IPS DF 6.9 (cell line): ENCODE measurements around the gene QRICH1.

ENCODE experiments used
- DNase-seq: peaks from one replicate; pipeline ENCODE4 v3.0.0-alpha.2; 2013; ENCODE audit warnings: low read depth, low spot score
- H3K27ac ChIP-seq: one replicate; pipeline ENCODE4 v1.5.1; 2013; ENCODE audit warnings: low read length, control low read depth
- H3K27me3 ChIP-seq: 2 replicates; pipeline ENCODE4 v1.6.1; 2013; ENCODE audit warnings: mild to moderate bottlenecking, low read length; ENCODE audit not compliant: control insufficient read depth, insufficient read depth
- H3K36me3 ChIP-seq: 2 replicates; pipeline ENCODE4 v1.6.1; 2013; ENCODE audit warnings: low read length; ENCODE audit not compliant: control insufficient read depth, insufficient read depth
- H3K4me1 ChIP-seq: 2 replicates; pipeline ENCODE4 v1.6.1; 2013; ENCODE audit warnings: low read length; ENCODE audit not compliant: control insufficient read depth, insufficient read depth
- H3K4me3 ChIP-seq: 2 replicates; pipeline ENCODE4 v1.5.1; 2013; ENCODE audit warnings: mild to moderate bottlenecking, low read length
- H3K9me3 ChIP-seq: 2 replicates; pipeline ENCODE4 v1.6.1; 2013; ENCODE audit warnings: low read length, inconsistent platforms; ENCODE audit not compliant: control insufficient read depth, insufficient read depth
- WGBS: extraction: QIAGEN DNeasy Blood & Tissue Kit; methylation state at CpG from one replicate; pipeline ENCODE4 v1.1.7; 2013; ENCODE audit warnings: mixed read lengths, missing lambda C conversion rate; ENCODE audit not compliant: insufficient read length, insufficient coverage; 5-methylcytosine and 5-hydroxymethylcytosine counted together

Gene QRICH1

GRCh38 chr3:49032646-49033304 is 61.1 kb downstream of the QRICH1 start:
- no peaks in the 10 kb centered on the region for H3K27me3 ChIP-seq
- H3K27ac ChIP-seq = no peak overlapping the region
- no peak for DNase-seq
- H3K4me3 ChIP-seq = no peak overlapping the region
- no CpG with 5 or more reads among the region's 6 CpGs for WGBS
- 0 out of 2 replicates have a peak, but pooled peaks cover 2% of the 10 kb centered on the region for H3K4me1 ChIP-seq
- H3K9me3 ChIP-seq = no peaks in the 10 kb centered on the region
- peaks cover 16% of the 10 kb centered on the region for H3K36me3 ChIP-seq

GRCh38 chr3:49030321-49030720 is 63.5 kb downstream of the QRICH1 start:
- H3K4me1 ChIP-seq = 0 out of 2 replicates have a peak, but pooled peaks cover 2% of the 10 kb centered on the region
- peaks cover 31% of the 10 kb centered on the region for H3K36me3 ChIP-seq
- no peak overlapping the region for H3K27ac ChIP-seq
- H3K27me3 ChIP-seq = no peaks in the 10 kb centered on the region
- DNase-seq = no peak
- H3K9me3 ChIP-seq = no peaks in the 10 kb centered on the region
- no CpG with 5 or more reads among the region's 6 CpGs for WGBS
- H3K4me3 ChIP-seq = no peak overlapping the region

GRCh38 chr3:49029563-49029884 is 64.3 kb downstream of the QRICH1 start:
- Histone ChIP-seq H3K36me3 (peaks cover 37% of the 10 kb centered on the region), H3K4me3 (no peak overlapping the region; the same call in 1 of the 2 replicates), H3K4me1 (0 out of 2 replicates have a peak, but pooled peaks cover 2% of the 10 kb centered on the region), H3K9me3 (no peaks in the 10 kb centered on the region), H3K27me3 (no peaks in the 10 kb centered on the region), H3K27ac (no peak overlapping the region)
- no peak for DNase-seq
- WGBS = no CpG with 5 or more reads among the region's 7 CpGs

- peak; percentile 64 for DNase-seq
- H3K4me1 ChIP-seq = 0 out of 2 replicates have a peak, but pooled peaks cover 2% of the 10 kb centered on the region
- peaks cover 42% of the 10 kb centered on the region for H3K36me3 ChIP-seq
- WGBS = no CpG with 5 or more reads among the region's 55 CpGs
- no peak within 1 kb of the TSS for H3K27ac ChIP-seq
- no peaks in the 10 kb centered on the region for H3K27me3 ChIP-seq
- H3K9me3 ChIP-seq = no peaks in the 10 kb centered on the region
- peak within 1 kb of the TSS; percentile 49; the same call in 1 of the 2 replicates for H3K4me3 ChIP-seq
These were observed 65.0 kb downstream of the QRICH1 start, which contains the start of gene IMPDH2 for GRCh38 chr3:49028673-49029562. IMPDH2 (minus strand) TSS chr3:49029398; CDS start chr3:49029350, 48 bp downstream.

- Histone ChIP-seq H3K9me3 (no peaks in the 10 kb centered on the region), H3K36me3 (peaks cover 46% of the 10 kb centered on the region), H3K27ac (no peak overlapping the region), H3K4me3 (peak overlapping the region; percentile 49; the same call in 1 of the 2 replicates), H3K27me3 (no peaks in the 10 kb centered on the region), H3K4me1 (0 out of 2 replicates have a peak, but pooled peaks cover 2% of the 10 kb centered on the region)
- no CpG with 5 or more reads among the region's 4 CpGs for WGBS
- no peak for DNase-seq
These were observed 65.6 kb downstream of the QRICH1 start for GRCh38 chr3:49028298-49028672.

- Histone ChIP-seq H3K27me3 (no peaks in the 10 kb centered on the region), H3K4me1 (0 out of 2 replicates have a peak, but pooled peaks cover 2% of the 10 kb centered on the region), H3K4me3 (no peak overlapping the region), H3K27ac (no peak overlapping the region), H3K36me3 (peaks cover 41% of the 10 kb centered on the region), H3K9me3 (no peaks in the 10 kb centered on the region)
- DNase-seq = no peak
- WGBS = no CpG with 5 or more reads among the region's 9 CpGs
These were observed 66.2 kb downstream of the QRICH1 start for GRCh38 chr3:49027634-49028033.

GRCh38 chr3:49026536-49026935 is 67.3 kb downstream of the QRICH1 start:
- 0 out of 2 replicates have a peak, but pooled peaks cover 2% of the 10 kb centered on the region for H3K4me1 ChIP-seq
- peaks cover 31% of the 10 kb centered on the region for H3K36me3 ChIP-seq
- WGBS = no CpG with 5 or more reads among the region's 3 CpGs
- DNase-seq = no peak
- no peak overlapping the region for H3K4me3 ChIP-seq
- H3K9me3 ChIP-seq = no peaks in the 10 kb centered on the region
- no peaks in the 10 kb centered on the region for H3K27me3 ChIP-seq
- H3K27ac ChIP-seq = no peak overlapping the region

GRCh38 chr3:49025793-49026520 is 67.9 kb downstream of the QRICH1 start:
- no peaks in the 10 kb centered on the region for H3K9me3 ChIP-seq
- H3K4me3 ChIP-seq = no peak overlapping the region
- no peak for DNase-seq
- WGBS = no CpG with 5 or more reads among the region's 8 CpGs
- H3K36me3 ChIP-seq = peaks cover 31% of the 10 kb centered on the region
- no peaks in the 10 kb centered on the region for H3K27me3 ChIP-seq
- no peak overlapping the region for H3K27ac ChIP-seq
- 0 out of 2 replicates have a peak, but pooled peaks cover 2% of the 10 kb centered on the region for H3K4me1 ChIP-seq

GRCh38 chr3:49025005-49025792 is 68.7 kb downstream of the QRICH1 start:
- no peak overlapping the region for H3K27ac ChIP-seq
- no CpG with 5 or more reads among the region's 13 CpGs for WGBS
- DNase-seq = no peak
- H3K9me3 ChIP-seq = no peaks in the 10 kb centered on the region
- H3K27me3 ChIP-seq = no peaks in the 10 kb centered on the region
- H3K36me3 ChIP-seq = peaks cover 31% of the 10 kb centered on the region
- H3K4me1 ChIP-seq = 0 out of 2 replicates have a peak, but pooled peaks cover 2% of the 10 kb centered on the region
- no peak overlapping the region for H3K4me3 ChIP-seq
